C4-2B (cell line): ENCODE measurements around the gene ZNF391.

Experiments used
- ZFX ChIP-seq: fragments of 450-650 bp; IDR thresholded peaks from 2 replicates; pipeline ENCODE4 v1.6.1; 2017
- TF ChIP-seq, protein P1 (sequence below): fragments of 450-650 bp; conservative IDR thresholded peaks from 2 replicates; pipeline ENCODE4 v1.5.1; 2017; ENCODE audit warnings: mild to moderate bottlenecking

DNA sequence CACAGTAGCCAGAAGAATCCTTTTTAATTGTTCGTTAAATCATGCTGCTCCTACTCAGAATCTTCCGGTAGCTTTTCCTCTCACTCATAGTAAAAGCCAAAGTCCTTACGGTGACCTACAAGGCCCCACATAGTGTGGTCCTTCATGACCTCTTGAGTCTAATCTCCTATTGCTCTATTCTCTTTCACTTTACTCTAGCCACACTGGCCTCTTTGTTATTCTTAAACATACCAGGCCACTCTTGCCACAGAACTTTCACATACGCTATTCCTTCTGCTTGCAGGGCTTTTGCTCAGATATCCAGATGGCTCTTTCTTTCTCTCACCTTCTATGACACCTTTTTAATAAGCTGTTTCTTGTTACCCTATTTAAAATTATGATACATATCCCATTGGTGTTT lies 25.7 kb downstream of the ZNF391 start:
- TF ChIP-seq, protein P1, sequence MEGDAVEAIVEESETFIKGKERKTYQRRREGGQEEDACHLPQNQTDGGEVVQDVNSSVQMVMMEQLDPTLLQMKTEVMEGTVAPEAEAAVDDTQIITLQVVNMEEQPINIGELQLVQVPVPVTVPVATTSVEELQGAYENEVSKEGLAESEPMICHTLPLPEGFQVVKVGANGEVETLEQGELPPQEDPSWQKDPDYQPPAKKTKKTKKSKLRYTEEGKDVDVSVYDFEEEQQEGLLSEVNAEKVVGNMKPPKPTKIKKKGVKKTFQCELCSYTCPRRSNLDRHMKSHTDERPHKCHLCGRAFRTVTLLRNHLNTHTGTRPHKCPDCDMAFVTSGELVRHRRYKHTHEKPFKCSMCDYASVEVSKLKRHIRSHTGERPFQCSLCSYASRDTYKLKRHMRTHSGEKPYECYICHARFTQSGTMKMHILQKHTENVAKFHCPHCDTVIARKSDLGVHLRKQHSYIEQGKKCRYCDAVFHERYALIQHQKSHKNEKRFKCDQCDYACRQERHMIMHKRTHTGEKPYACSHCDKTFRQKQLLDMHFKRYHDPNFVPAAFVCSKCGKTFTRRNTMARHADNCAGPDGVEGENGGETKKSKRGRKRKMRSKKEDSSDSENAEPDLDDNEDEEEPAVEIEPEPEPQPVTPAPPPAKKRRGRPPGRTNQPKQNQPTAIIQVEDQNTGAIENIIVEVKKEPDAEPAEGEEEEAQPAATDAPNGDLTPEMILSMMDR: no peak
- TF ChIP-seq ZFX: no peak
